NCI-H524 treated with DMSO at 0.1 percent for 48 hours (cell line): ENCODE results near the gene LRRC28.
"Not testable (repeated sequence)": the region's sequence is repeated elsewhere in the genome, so short reads cannot be mapped to it uniquely, and the experiment has no call there.

Experiments used
- DNase-seq: peaks from one replicate; lab custom pipeline; 2025; lab: John Stamatoyannopoulos, UW

LRRC28 gene

GRCh38 chr15:99396375-99396774, 145.1 kb downstream of the LRRC28 start:
- DNase-seq = no peak

- no peak for DNase-seq
These were observed 147.8 kb downstream of the LRRC28 start for GRCh38 chr15:99399061-99399460.

- DNase-seq = no peak
These were observed 148.3 kb downstream of the LRRC28 start for GRCh38 chr15:99399618-99400017.

GRCh38 chr15:99401216-99401615, 149.9 kb downstream of the LRRC28 start:
- not testable (repeated sequence) for DNase-seq

- no peak for DNase-seq
These were observed 150.9 kb downstream of the LRRC28 start for GRCh38 chr15:99402014-99402729.

- DNase-seq = no peak
These were observed 152.3 kb downstream of the LRRC28 start for GRCh38 chr15:99403597-99403996.

GRCh38 chr15:99404454-99404853, 153.2 kb downstream of the LRRC28 start:
- no peak for DNase-seq

GRCh38 chr15:99406120-99406519, 154.8 kb downstream of the LRRC28 start:
- DNase-seq = no peak

- no peak for DNase-seq
These were observed 155.6 kb downstream of the LRRC28 start for GRCh38 chr15:99406716-99407487.

GRCh38 chr15:99407716-99408115, 156.4 kb downstream of the LRRC28 start:
- no peak for DNase-seq

GRCh38 chr15:99408236-99409096, 157.2 kb downstream of the LRRC28 start:
- DNase-seq = no peak

GRCh38 chr15:99409097-99409473, 157.8 kb downstream of the LRRC28 start:
- DNase-seq = no peak

GRCh38 chr15:99409560-99409959, 158.3 kb downstream of the LRRC28 start:
- DNase-seq = no peak

- DNase-seq = no peak
These were observed 159.2 kb downstream of the LRRC28 start for GRCh38 chr15:99410477-99410876.

GRCh38 chr15:99411234-99411633, 160.0 kb downstream of the LRRC28 start:
- no peak for DNase-seq

- no peak for DNase-seq
These were observed 160.8 kb downstream of the LRRC28 start for GRCh38 chr15:99412082-99412481.

GRCh38 chr15:99412626-99413025, 161.3 kb downstream of the LRRC28 start:
- no peak for DNase-seq

GRCh38 chr15:99413955-99414754, 162.9 kb downstream of the LRRC28 start:
- no peak for DNase-seq

- DNase-seq = no peak
These were observed 163.8 kb downstream of the LRRC28 start for GRCh38 chr15:99414755-99415731.
